WTC11 (cell line): ENCODE results near the gene RPL29. TPM values are rescaled to one million over a fixed set of nuclear protein-coding genes. Genes with fewer than 3 reads are reported as not detected.

Experiments
- ATAC-seq: fragments of 200-7000 bp; cut with Tn5 transposase; 2 replicates; pipeline ENCODE4 v1.10.0; 2021; ENCODE audit warnings: mild to moderate bottlenecking, moderate library complexity
- CTCF ChIA-PET: fragments of 300-600 bp; sonication (Branson Sonifier 250); formaldehyde crosslinking; loops from one replicate; lab custom pipeline; 2021; ENCODE audit warnings: antibody characterized with exemption; lab: Charles Lee
- POLR2A ChIA-PET: fragments of 350-600 bp; sonication (Branson Sonifier 250); formaldehyde crosslinking; loops from one replicate; lab custom pipeline; 2021; ENCODE audit warnings: antibody characterized with exemption; lab: Charles Lee
- DNase-seq: peaks from one replicate; pipeline ENCODE4 v3.0.0; 2021; ENCODE audit warnings: low spot score
- H3K27ac Mint-ChIP-seq: 2 replicates; pipeline ENCODE4 v1.8.0; 2021; ENCODE audit warnings: mixed read lengths
- H3K27me3 Mint-ChIP-seq: 2 replicates; pipeline ENCODE4 v1.8.0; 2021; ENCODE audit warnings: low read depth, mild to moderate bottlenecking, moderate library complexity, mixed read lengths
- H3K36me3 Mint-ChIP-seq: 2 replicates; pipeline ENCODE4 v1.8.0; 2021; ENCODE audit warnings: mixed read lengths
- H3K4me1 Mint-ChIP-seq: 2 replicates; pipeline ENCODE4 v1.8.0; 2022; ENCODE audit warnings: mixed read lengths
- H3K4me3 Mint-ChIP-seq: 2 replicates; pipeline ENCODE4 v1.8.0; 2021; ENCODE audit warnings: mild to moderate bottlenecking, moderate library complexity, mixed read lengths
- H3K9me3 Mint-ChIP-seq: 2 replicates; pipeline ENCODE4 v1.8.0; 2021; ENCODE audit warnings: mixed read lengths
- ARID4B ChIP-seq: sonication (generic); formaldehyde crosslinking; IDR thresholded peaks from 2 replicates; pipeline ENCODE4 v1.8.0; 2023; ENCODE audit warnings: missing genetic modification reagents, mild to moderate bottlenecking, borderline replicate concordance
- CBFB ChIP-seq: sonication (generic); formaldehyde crosslinking; IDR thresholded peaks from 2 replicates; pipeline ENCODE4 v1.8.1; 2022; ENCODE audit warnings: mild to moderate bottlenecking, low read depth, missing genetic modification reagents
- CDX4 ChIP-seq: fragments of 250-450 bp; sonication (Bioruptor Pico); IDR thresholded peaks from 2 replicates; pipeline ENCODE4 v1.9.0; 2021; ENCODE audit warnings: moderate library complexity, mild to moderate bottlenecking, inconsistent platforms, borderline replicate concordance
- E2F4 ChIP-seq: sonication (generic); formaldehyde crosslinking; IDR thresholded peaks from 2 replicates; pipeline ENCODE4 v1.8.1; 2022; ENCODE audit warnings: low read depth, mild to moderate bottlenecking, moderate library complexity, missing genetic modification reagents, borderline replicate concordance
- ERG ChIP-seq: fragments of 250-450 bp; sonication (Bioruptor Pico); IDR thresholded peaks from 2 replicates; pipeline ENCODE4 v1.8.0; 2021; ENCODE audit warnings: mild to moderate bottlenecking
- FOXK1 ChIP-seq: sonication (generic); formaldehyde crosslinking; IDR thresholded peaks from 2 replicates; pipeline ENCODE4 v1.8.0; 2022; ENCODE audit warnings: mild to moderate bottlenecking, moderate library complexity, missing genetic modification reagents
- FOXP1 ChIP-seq: sonication (generic); formaldehyde crosslinking; IDR thresholded peaks from 2 replicates; pipeline ENCODE4 v1.8.0; 2022; ENCODE audit warnings: missing genetic modification reagents, mild to moderate bottlenecking, moderate library complexity, borderline replicate concordance
- GABPB1 ChIP-seq: sonication (generic); formaldehyde crosslinking; IDR thresholded peaks from 2 replicates; pipeline ENCODE4 v1.8.1; 2023; ENCODE audit warnings: mild to moderate bottlenecking, missing genetic modification reagents
- GRHL2 ChIP-seq: fragments of 250-450 bp; sonication (Bioruptor Pico); IDR thresholded peaks from 2 replicates; pipeline ENCODE4 v1.8.0; 2022; ENCODE audit warnings: mild to moderate bottlenecking, moderate library complexity; ENCODE audit not compliant: insufficient replicate concordance, severe bottlenecking
- HMGA2 ChIP-seq: fragments of 250-450 bp; sonication (Bioruptor Pico); IDR thresholded peaks from 2 replicates; pipeline ENCODE4 v1.4.0; 2021; ENCODE audit warnings: mild to moderate bottlenecking, moderate library complexity
- KAT7 ChIP-seq: sonication (generic); formaldehyde crosslinking; IDR thresholded peaks from 2 replicates; pipeline ENCODE4 v1.8.1; 2023; ENCODE audit warnings: missing genetic modification reagents, mild to moderate bottlenecking, borderline replicate concordance
- PREB ChIP-seq: sonication (generic); formaldehyde crosslinking; IDR thresholded peaks from 2 replicates; pipeline ENCODE4 v1.8.1; 2022; ENCODE audit warnings: mild to moderate bottlenecking, missing genetic modification reagents, moderate library complexity, borderline replicate concordance
- SOX15 ChIP-seq: fragments of 250-450 bp; sonication (Bioruptor Pico); IDR thresholded peaks from 2 replicates; pipeline ENCODE4 v1.9.0; 2021; ENCODE audit warnings: mild to moderate bottlenecking
- TEAD1 ChIP-seq: sonication (generic); formaldehyde crosslinking; IDR thresholded peaks from 2 replicates; pipeline ENCODE4 v1.8.0; 2022; ENCODE audit warnings: mild to moderate bottlenecking, missing genetic modification reagents
- ZNF423 ChIP-seq: fragments of 250-450 bp; sonication (Bioruptor Pico); IDR thresholded peaks from 2 replicates; pipeline ENCODE4 v2.1.2; 2022; ENCODE audit warnings: mild to moderate bottlenecking, moderate library complexity
- total RNA-seq: library from RNA; stranded (reverse); gene quantifications from 3 replicates; pipeline ENCODE4 v1.2.3, GENCODE V29; 2021

RPL29 gene
- total RNA-seq, 1 experiment from 2014 or later: 1,343 TPM

GRCh38 chr3:51998774-51999173 lies 3.1 kb upstream of the RPL29 start (continued):
- no peak for TF ChIP-seq PREB
- no peak for TF ChIP-seq CDX4 (CRISPR knock-in tag)
- TF ChIP-seq FOXP1 (CRISPR knock-in tag): no peak
- no peak for TF ChIP-seq TEAD1 (CRISPR knock-in tag)

- CTCF ChIA-PET: interaction anchor here (0.6 to 1.9 kb wide), 5 partner anchors 15 to 59 kb away, joined by 3 to 5 read pairs (median 4); partner anchors contain the start of genes ACY1 and DUSP7
- no peaks in the 10 kb centered on the region for H3K9me3 Mint-ChIP-seq
- no peak for DNase-seq
- POLR2A ChIA-PET: no interaction called here
- H3K36me3 Mint-ChIP-seq: peaks cover 27% of the 10 kb centered on the region
- peak overlapping the region; percentile 80 for H3K27ac Mint-ChIP-seq
- TF ChIP-seq ERG (CRISPR knock-in tag) (no peak), KAT7 (CRISPR knock-in tag) (no peak), HMGA2 (no peak), ARID4B (CRISPR knock-in tag) (no peak), GABPB1 (no peak), E2F4 (CRISPR knock-in tag) (no peak), ZNF423 (CRISPR knock-in tag) (no peak), GRHL2 (CRISPR knock-in tag) (no peak), SOX15 (no peak), CBFB (CRISPR knock-in tag) (no peak), FOXK1 (CRISPR knock-in tag) (no peak), FOXP1 (CRISPR knock-in tag) (no peak)
- TF ChIP-seq, all 79 proteins: peak for 0
- Mint-ChIP-seq H3K4me3 (no peak overlapping the region; the same call in 1 of the 2 replicates), H3K4me1 (peaks cover 40% of the 10 kb centered on the region), H3K27me3 (no peaks in the 10 kb centered on the region)
- no peak for ATAC-seq
These were observed 2.4 kb upstream of the RPL29 start for GRCh38 chr3:51997935-51998596.
